RWPE1 (cell line): ENCODE measurements around the gene USB1.
A peak's percentile ranks its signal among the peaks of the same experiment; 100 is the strongest.

Experiments
- CTCF ChIA-PET: fragments of 350-600 bp; sonication (Branson Sonifier 250); formaldehyde crosslinking; extraction: SDS; loops from one replicate; lab custom pipeline; 2021; lab: Yijun Ruan, JAX
- POLR2A ChIA-PET: fragments of 400-600 bp; formaldehyde crosslinking; extraction: SDS; loops from one replicate; lab custom pipeline; 2020; ENCODE audit warnings: antibody characterized with exemption; ENCODE audit not compliant: low non-redundant PET; lab: Yijun Ruan, JAX
- DNase-seq: peaks from one replicate; pipeline ENCODE4 v3.0.0; 2012; ENCODE audit warnings: low spot score
- H3K27ac ChIP-seq: fragments of 450-650 bp; 2 replicates; pipeline ENCODE4 v1.5.1; 2017
- TF ChIP-seq, protein P1 (sequence below): fragments of 450-650 bp; conservative IDR thresholded peaks from 2 replicates; pipeline ENCODE4 v1.5.1; 2017; ENCODE audit warnings: low read depth, mild to moderate bottlenecking

USB1 gene

DNA sequence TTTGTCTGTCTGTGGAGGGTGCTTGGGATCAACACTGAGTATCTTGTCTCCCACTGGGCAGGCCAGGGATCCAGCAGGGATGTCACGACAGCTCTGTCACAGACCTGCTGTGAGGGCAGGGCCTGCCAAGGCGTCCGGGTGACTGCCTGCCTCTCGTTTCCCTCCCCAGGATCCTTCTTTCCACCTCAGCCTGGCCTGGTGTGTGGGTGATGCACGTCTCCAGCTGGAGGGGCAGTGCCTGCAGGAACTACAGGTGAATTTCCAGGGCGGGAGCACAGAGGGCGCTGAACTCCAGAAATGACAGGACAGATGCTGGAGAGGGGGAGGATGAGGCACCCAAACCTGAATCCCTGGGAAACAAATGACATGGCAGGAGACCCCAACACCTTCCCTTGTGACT lies 17.6 kb downstream of the USB1 start:
- no peak overlapping the region; the same call in 1 of the 2 replicates for H3K27ac ChIP-seq
- POLR2A ChIA-PET: no interaction called here
- no peak for DNase-seq
- CTCF ChIA-PET: interaction anchor here (0.6 to 1.1 kb wide), 6 partner anchors 84 to 1571 kb away, joined by 3 to 4 read pairs (median 3); partner anchors contain the start of gene KIFC3
- TF ChIP-seq, protein P1, sequence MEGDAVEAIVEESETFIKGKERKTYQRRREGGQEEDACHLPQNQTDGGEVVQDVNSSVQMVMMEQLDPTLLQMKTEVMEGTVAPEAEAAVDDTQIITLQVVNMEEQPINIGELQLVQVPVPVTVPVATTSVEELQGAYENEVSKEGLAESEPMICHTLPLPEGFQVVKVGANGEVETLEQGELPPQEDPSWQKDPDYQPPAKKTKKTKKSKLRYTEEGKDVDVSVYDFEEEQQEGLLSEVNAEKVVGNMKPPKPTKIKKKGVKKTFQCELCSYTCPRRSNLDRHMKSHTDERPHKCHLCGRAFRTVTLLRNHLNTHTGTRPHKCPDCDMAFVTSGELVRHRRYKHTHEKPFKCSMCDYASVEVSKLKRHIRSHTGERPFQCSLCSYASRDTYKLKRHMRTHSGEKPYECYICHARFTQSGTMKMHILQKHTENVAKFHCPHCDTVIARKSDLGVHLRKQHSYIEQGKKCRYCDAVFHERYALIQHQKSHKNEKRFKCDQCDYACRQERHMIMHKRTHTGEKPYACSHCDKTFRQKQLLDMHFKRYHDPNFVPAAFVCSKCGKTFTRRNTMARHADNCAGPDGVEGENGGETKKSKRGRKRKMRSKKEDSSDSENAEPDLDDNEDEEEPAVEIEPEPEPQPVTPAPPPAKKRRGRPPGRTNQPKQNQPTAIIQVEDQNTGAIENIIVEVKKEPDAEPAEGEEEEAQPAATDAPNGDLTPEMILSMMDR: no peak

DNA sequence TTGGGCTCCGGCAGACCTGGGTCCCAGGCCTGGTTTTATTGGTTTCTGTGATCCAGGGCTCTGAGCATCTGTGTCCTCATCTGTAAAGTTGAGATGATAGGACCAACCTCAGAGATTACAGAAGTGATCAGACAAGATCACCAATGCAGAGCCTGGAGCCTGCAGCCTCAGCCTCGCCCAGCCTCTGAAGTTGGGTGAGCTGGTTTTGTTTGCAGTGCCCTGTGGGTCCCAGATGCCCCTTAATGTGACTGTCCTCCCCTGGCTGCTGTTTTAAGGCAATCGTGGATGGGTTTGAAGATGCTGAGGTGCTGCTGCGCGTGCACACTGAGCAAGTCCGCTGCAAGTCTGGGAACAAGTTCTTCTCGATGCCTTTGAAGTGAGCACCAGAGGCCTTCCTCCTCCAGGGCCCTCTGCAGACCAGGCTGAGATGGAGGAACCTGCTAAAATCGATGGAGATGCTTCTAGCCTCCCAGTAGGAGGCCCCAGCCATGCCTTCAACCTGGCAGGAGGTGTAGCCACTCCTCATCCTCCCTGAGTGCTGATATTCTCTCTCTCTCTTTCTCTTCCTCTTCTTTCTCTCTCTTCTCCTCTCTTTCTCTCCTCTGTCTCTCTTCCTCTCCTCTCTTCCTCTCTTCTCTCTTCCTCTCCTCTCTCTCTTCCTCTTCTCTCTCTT lies 18.8 kb downstream of the USB1 start:
- ChIA-PET POLR2A (no interaction called here), CTCF (interaction anchor here (0.7 to 1.0 kb wide), 4 partner anchors 11 to 219 kb away, joined by 3 to 4 read pairs (median 4); no protein-coding TSS in a partner anchor)
- peak overlapping the region; percentile 15; the same call in 1 of the 2 replicates for H3K27ac ChIP-seq
- no peak for DNase-seq
- TF ChIP-seq, protein P1: no peak

DNA sequence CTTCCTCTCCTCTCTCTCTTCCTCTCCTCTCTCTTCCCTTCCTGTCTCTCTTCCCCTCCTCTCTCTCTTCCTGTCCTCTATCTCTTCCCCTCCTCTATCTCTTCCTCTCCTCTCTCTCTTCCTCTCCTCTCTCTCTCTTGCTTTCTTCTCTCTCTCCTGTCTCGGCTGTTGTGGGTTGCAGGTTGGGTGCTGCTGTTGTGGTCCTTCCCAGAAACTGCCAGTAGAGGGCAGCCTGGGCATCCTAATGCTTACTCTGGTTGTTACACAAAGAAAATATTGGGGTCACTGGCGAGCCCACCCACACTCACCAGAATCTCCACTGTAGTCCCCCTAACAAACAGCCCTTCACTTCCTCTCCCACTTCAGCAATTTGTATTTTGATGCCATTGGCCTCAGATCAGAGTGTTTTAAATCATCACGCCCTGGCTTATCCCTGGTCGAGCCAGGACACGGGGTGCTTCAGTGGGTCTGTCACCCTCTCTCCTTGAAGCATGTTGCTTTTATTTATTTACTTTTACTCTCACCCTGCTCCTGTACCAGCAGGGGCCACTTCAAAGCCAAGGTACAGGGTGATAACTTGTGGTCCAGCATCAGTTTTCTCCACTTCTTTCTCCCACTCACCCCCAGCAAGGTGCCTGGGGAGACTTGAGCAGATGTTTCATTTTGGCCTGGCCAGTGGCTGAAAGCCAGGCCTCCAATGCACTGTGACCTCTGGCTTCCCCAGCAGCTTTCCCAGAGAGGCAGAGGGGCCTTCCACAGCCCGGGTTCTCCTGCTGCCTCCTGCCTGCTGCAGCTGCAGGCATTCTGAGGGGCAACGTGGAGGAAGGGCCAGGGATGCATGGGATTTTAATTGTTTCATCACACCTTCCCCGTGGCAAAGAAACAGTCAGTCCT lies 19.7 kb downstream of the USB1 start:
- TF ChIP-seq, protein P1: peak; percentile 87
- CTCF ChIA-PET: interaction anchor here (1.5 kb wide), 1 partner anchor 101 kb away, joined by 5 read pairs; no protein-coding TSS in a partner anchor
- no peak for DNase-seq
- peak overlapping the region; percentile 79 for H3K27ac ChIP-seq
- POLR2A ChIA-PET: no interaction called here

DNA sequence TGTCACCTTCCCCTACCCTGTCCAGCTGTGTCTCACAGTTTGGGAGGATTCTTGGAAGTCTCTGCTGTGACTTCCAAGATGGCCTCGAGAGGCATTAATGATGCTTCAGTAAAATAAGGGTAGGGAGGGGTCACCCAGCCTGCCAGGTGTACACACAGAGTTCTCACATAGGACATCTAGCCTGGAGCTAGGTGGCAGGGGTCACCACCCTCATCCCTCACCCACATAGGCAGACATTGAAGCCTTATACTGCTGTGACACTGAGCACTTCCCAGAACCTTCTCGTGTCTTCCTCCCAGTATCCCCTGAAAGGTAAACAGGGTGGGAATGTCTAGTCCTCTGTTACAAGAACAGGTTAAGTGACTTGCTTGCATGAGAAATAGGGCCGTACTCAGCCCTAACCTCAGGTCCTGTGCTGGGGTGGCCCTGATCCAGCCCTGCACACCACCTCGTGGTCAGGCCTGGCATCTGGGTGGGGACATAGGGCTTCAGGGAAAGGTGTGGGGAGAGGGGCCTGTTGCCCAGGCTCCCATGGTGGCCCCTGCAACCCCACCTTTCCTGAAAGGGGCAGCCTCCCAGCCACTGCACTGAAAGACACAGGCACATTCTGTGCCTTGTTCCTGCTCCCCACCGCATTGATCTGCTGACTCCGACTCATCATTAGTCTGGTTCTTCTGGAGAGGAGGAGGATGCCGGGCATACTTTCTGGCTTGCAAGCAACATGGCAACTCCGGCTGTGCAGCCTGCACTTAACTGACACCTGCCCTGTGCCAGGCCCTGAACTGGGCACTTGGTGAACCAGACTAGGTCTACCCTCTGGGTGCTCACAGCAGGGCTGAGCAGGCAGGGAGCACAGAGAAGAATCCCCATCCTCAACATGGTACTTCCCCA lies 20.7 kb downstream of the USB1 start:
- H3K27ac ChIP-seq: peak overlapping the region; percentile 79
- TF ChIP-seq, protein P1: no peak
- ChIA-PET POLR2A (no interaction called here), CTCF (interaction anchor here (1.5 kb wide), 1 partner anchor 100 kb away, joined by 5 read pairs; no protein-coding TSS in a partner anchor)
- no peak for DNase-seq

DNA sequence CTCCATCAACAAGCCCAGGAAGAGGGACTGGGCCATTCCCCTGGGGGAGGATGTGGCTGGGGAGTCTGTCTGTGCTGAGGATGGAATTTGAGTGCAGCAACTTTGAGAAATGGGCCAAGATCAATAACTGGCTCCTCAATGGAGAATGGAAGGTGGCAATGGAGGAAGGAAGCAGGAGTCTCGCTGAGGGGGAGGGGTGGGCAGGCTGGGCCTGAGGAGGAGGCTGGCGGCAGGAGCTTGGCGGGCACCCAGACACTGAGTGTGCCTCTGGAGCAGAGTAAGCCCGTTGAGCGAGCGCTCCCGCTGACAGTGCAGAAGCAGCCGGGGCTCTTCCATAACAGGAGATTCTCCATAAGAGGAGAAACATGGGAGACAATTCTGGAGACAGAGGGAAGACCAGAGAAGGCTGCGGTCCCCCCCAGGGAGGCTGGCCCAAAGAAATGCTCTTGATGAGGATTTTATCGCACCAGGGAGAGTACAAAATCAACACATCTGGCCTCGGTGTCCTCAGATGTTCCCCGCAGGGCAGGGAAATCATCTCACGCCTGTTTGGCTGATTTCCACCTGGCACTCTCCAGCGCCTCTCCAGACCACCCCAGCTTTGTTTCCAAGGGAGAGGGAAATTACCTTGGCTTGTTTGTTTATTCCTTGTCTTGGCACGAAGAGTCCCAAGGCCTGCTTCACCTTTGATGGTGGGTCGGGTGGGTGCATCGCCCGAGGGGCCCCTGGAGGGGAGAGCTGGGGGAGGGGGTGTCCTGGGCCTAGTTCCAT lies 21.6 kb downstream of the USB1 start:
- ChIA-PET CTCF (interaction anchor here (0.7 to 1.8 kb wide), 3 partner anchors 26 to 99 kb away, joined by 5 to 11 read pairs (median 5); no protein-coding TSS in a partner anchor), POLR2A (no interaction called here)
- TF ChIP-seq, protein P1: no peak
- peak overlapping the region; percentile 79 for H3K27ac ChIP-seq
- peak; percentile 59 for DNase-seq
